NT2/D1 (cell line): ENCODE measurements around the gene CXCL12.

Experiments
- SUZ12 ChIP-seq: IDR thresholded peaks from 2 replicates; pipeline ENCODE4 v1.6.1; 2011; ENCODE audit not compliant: insufficient read length, insufficient read depth; ENCODE audit errors: extremely low read depth
- YY1 ChIP-seq: IDR thresholded peaks from 2 replicates; pipeline ENCODE4 v1.6.1; 2011; ENCODE audit not compliant: insufficient read length, insufficient read depth
- ZNF274 ChIP-seq: IDR thresholded peaks from 2 replicates; pipeline ENCODE4 v1.6.1; 2011; ENCODE audit warnings: mild to moderate bottlenecking, low read depth, low read length

GRCh38 chr10:44372181-44372580 is 12.7 kb downstream of the CXCL12 start:
- TF ChIP-seq ZNF274: no peak
- no peak for TF ChIP-seq SUZ12
- TF ChIP-seq YY1: no peak
